Osteocyte (in vitro differentiated cells): ENCODE measurements around the gene GDA. TPM values are rescaled to one million over a fixed set of nuclear protein-coding genes. Genes with fewer than 3 reads are reported as not detected.

ENCODE experiments used
- DNase-seq: peaks from one replicate; pipeline ENCODE4 v3.0.0; 2021; ENCODE audit warnings: mixed read lengths; ENCODE audit not compliant: unreplicated experiment; ENCODE audit errors: extremely low spot score
- H3K27ac Mint-ChIP-seq: one replicate; pipeline ENCODE4 v1.8.0; 2021; ENCODE audit warnings: mild to moderate bottlenecking, mixed read lengths; ENCODE audit not compliant: unreplicated experiment
- H3K27me3 Mint-ChIP-seq: one replicate; pipeline ENCODE4 v1.8.0; 2021; ENCODE audit warnings: mixed read lengths; ENCODE audit not compliant: unreplicated experiment
- H3K36me3 Mint-ChIP-seq: one replicate; pipeline ENCODE4 v1.8.0; 2021; ENCODE audit warnings: mixed read lengths; ENCODE audit not compliant: unreplicated experiment
- H3K4me1 Mint-ChIP-seq: one replicate; pipeline ENCODE4 v1.8.0; 2021; ENCODE audit warnings: mixed read lengths; ENCODE audit not compliant: unreplicated experiment
- H3K4me3 Mint-ChIP-seq: one replicate; pipeline ENCODE4 v1.8.0; 2021; ENCODE audit warnings: mild to moderate bottlenecking, moderate library complexity, mixed read lengths; ENCODE audit not compliant: unreplicated experiment
- H3K9me3 Mint-ChIP-seq: one replicate; pipeline ENCODE4 v1.8.0; 2021; ENCODE audit warnings: mixed read lengths; ENCODE audit not compliant: unreplicated experiment
- CTCF ChIP-seq: fragments of 200-600 bp; sonication (generic); IDR thresholded peaks from 2 replicates; pipeline ENCODE4 v1.5.0; 2021; ENCODE audit warnings: antibody characterized with exemption, mild to moderate bottlenecking, moderate library complexity
- total RNA-seq: library from RNA; stranded (reverse); gene quantifications from 2 replicates; pipeline ENCODE4 v1.2.1, GENCODE V29; 2021

Gene GDA
- total RNA-seq, 1 donor from 2014 or later = not detected

- no peak overlapping the region for H3K4me3 Mint-ChIP-seq
- no peak overlapping the region for H3K27ac Mint-ChIP-seq
- DNase-seq = no peak
- H3K27me3 Mint-ChIP-seq = no peaks in the 10 kb centered on the region
- TF ChIP-seq CTCF = no peak
- peaks cover under 1% of the 10 kb centered on the region for H3K9me3 Mint-ChIP-seq
- no peaks in the 10 kb centered on the region for H3K36me3 Mint-ChIP-seq
- no peaks in the 10 kb centered on the region for H3K4me1 Mint-ChIP-seq
Observed at GRCh38 chr9:72168075-72168474, 18.8 kb downstream of the GDA start.

GRCh38 chr9:72169178-72169577, 19.9 kb downstream of the GDA start:
- DNase-seq = no peak
- Mint-ChIP-seq H3K4me1 (no peaks in the 10 kb centered on the region), H3K9me3 (no peaks in the 10 kb centered on the region), H3K36me3 (no peaks in the 10 kb centered on the region), H3K27me3 (no peaks in the 10 kb centered on the region), H3K4me3 (no peak overlapping the region), H3K27ac (no peak overlapping the region)
- TF ChIP-seq CTCF = no peak

DNA sequence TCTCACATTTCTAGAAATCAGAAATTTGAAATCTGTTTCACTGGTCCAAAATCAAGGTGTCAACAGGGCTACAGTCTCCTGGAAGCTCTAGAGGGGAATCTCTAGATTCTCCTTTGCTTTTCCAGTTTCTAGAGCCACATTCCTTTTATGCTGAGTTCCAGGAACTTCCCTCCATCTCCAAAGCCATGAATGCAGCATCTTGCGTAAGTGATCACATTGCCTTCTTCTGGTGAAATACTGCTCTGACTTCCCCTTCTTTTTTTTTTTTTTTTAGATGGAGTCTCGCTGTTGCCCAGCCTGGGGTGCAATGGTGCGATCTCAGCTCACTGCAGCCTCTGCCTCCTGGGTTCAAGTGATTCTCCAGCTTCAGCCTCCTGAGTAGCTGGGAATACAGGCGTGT, 23.8 kb downstream of the GDA start:
- H3K9me3 Mint-ChIP-seq = no peaks in the 10 kb centered on the region
- no peak for TF ChIP-seq CTCF

GRCh38 chr9:72185561-72185960, 36.3 kb downstream of the GDA start:
- Mint-ChIP-seq H3K27me3 (peaks cover 5% of the 10 kb centered on the region), H3K4me3 (no peak overlapping the region), H3K4me1 (no peaks in the 10 kb centered on the region), H3K36me3 (no peaks in the 10 kb centered on the region), H3K9me3 (peaks cover 4% of the 10 kb centered on the region), H3K27ac (no peak overlapping the region)
- no peak for TF ChIP-seq CTCF
- DNase-seq = no peak

More for the DNA sequence above, 23.8 kb downstream of the GDA start:
- H3K36me3 Mint-ChIP-seq = no peaks in the 10 kb centered on the region
- H3K4me3 Mint-ChIP-seq = no peak overlapping the region
- no peak for DNase-seq
- peaks cover 2% of the 10 kb centered on the region for H3K27me3 Mint-ChIP-seq
- no peak overlapping the region for H3K27ac Mint-ChIP-seq
- H3K4me1 Mint-ChIP-seq = no peaks in the 10 kb centered on the region

- Mint-ChIP-seq H3K4me3 (no peak overlapping the region), H3K27ac (no peak overlapping the region), H3K27me3 (peaks cover 5% of the 10 kb centered on the region), H3K4me1 (no peaks in the 10 kb centered on the region), H3K9me3 (peaks cover 3% of the 10 kb centered on the region), H3K36me3 (no peaks in the 10 kb centered on the region)
- TF ChIP-seq CTCF = no peak
- no peak for DNase-seq
Observed at GRCh38 chr9:72187121-72187695, 38.0 kb downstream of the GDA start.
